ENCODE measurements around the gene METTL2B.
"Not testable (repeated sequence)": the region's sequence is repeated elsewhere in the genome, so short reads cannot be mapped to it uniquely, and the experiment has no call there.

GRCh38 chr7:128511692-128512091 lies 35.1 kb downstream of the METTL2B start:
- not testable (repeated sequence) for TF ChIP-seq EZH2 (IDR thresholded peaks at IDR 0.05)
- TF ChIP-seq, protein P1, sequence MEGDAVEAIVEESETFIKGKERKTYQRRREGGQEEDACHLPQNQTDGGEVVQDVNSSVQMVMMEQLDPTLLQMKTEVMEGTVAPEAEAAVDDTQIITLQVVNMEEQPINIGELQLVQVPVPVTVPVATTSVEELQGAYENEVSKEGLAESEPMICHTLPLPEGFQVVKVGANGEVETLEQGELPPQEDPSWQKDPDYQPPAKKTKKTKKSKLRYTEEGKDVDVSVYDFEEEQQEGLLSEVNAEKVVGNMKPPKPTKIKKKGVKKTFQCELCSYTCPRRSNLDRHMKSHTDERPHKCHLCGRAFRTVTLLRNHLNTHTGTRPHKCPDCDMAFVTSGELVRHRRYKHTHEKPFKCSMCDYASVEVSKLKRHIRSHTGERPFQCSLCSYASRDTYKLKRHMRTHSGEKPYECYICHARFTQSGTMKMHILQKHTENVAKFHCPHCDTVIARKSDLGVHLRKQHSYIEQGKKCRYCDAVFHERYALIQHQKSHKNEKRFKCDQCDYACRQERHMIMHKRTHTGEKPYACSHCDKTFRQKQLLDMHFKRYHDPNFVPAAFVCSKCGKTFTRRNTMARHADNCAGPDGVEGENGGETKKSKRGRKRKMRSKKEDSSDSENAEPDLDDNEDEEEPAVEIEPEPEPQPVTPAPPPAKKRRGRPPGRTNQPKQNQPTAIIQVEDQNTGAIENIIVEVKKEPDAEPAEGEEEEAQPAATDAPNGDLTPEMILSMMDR (IDR thresholded peaks at IDR 0.05) = not testable (repeated sequence)

Data from neural progenitor cell (in vitro differentiated cells).